NCI-H2227 treated with DMSO at 0.1 percent for 48 hours (cell line): ENCODE measurements around the gene ADRA1B.
"Not testable (repeated sequence)": the region's sequence is repeated elsewhere in the genome, so short reads cannot be mapped to it uniquely, and the experiment has no call there.

Experiments
- DNase-seq: peaks from one replicate; lab custom pipeline; 2025; lab: John Stamatoyannopoulos, UW

Gene ADRA1B

DNA sequence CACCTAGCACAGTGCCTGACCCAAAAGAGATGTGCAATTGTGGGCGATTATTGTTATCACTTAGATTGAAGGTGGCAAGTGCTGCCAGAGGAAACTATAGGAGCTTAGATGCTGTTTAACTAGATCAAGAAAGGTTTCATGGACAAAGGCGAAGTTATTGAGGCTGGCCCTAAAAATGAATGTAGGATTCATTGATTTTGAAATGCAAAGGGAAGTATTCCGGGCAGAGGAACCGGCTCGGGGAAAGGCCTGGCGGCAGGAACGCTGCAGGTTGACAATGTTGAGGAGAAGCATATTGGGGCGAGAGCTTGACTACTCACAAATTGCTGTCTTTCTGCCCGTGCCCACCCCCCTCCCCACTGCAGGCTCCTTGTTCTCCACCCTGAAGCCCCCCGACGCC is 55.2 kb downstream of the ADRA1B start:
- DNase-seq: no peak

- DNase-seq: no peak
These were observed 55.7 kb downstream of the ADRA1B start for GRCh38 chr5:159971931-159972461.

- no peak for DNase-seq
These were observed 56.5 kb downstream of the ADRA1B start for GRCh38 chr5:159972538-159973362.

DNA sequence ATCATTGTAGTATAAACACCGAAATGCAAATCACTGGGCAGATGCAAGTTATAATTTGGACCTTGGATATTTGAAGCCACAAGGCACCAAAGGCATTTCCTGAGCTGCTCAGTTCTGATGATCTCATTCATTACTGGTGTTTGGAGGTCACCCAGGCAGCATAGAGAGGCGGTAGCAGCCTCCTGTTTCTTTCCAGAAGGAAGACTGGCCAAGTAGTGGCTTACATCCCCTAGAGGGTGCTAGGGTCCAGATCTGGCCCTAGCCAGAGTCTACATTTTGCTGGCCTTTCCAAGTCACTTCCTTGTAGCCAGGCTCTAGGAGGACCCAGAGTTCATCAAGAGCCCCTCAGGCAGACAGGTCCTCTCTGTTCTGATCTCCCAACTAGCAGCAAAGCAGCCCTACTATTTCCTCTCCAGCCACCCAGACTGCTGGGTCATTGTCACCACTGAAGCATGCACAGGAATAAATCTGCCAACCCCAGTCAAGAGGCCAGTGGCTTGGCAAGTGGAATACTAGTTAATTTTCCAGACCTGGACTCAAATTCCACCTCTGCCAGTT is 59.3 kb downstream of the ADRA1B start:
- no peak for DNase-seq

GRCh38 chr5:159976921-159977320 is 60.6 kb downstream of the ADRA1B start:
- DNase-seq: no peak

GRCh38 chr5:159978358-159978757 is 62.1 kb downstream of the ADRA1B start:
- DNase-seq: no peak

DNA sequence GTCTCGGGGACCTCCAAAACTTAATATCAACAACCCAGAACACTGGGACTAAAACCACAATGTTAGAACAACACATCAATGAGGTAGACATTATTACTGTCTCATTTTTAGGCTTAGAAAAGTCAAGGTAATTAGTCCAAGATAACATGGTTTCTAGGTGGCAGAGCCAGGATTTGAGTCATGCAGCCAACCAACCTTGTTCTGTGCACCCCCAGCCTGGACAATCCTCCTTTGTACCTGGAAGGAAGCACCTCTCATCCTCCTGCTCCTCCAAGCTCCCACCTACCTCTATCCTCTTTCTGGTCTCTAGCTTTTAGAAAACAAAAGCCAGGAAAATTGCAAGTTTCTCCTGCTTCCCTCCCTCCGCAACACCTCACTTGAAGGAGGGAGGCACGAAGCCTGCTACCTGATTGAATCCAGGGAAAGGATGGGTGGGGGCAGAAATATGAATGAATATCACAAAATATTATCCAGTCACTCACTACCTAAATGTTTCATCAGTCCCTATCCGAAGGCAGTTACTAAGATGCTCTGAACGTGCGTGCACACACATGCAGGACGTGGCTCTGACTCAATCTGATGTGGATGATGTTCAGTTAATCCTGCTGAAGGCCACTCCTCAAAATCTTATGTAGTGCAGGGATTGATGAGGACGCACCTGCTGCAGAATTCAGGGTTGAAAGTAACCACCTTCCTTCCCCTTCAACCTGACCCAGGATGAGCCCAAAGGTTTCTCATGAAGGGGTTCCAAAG is 66.3 kb downstream of the ADRA1B start:
- no peak for DNase-seq

DNA sequence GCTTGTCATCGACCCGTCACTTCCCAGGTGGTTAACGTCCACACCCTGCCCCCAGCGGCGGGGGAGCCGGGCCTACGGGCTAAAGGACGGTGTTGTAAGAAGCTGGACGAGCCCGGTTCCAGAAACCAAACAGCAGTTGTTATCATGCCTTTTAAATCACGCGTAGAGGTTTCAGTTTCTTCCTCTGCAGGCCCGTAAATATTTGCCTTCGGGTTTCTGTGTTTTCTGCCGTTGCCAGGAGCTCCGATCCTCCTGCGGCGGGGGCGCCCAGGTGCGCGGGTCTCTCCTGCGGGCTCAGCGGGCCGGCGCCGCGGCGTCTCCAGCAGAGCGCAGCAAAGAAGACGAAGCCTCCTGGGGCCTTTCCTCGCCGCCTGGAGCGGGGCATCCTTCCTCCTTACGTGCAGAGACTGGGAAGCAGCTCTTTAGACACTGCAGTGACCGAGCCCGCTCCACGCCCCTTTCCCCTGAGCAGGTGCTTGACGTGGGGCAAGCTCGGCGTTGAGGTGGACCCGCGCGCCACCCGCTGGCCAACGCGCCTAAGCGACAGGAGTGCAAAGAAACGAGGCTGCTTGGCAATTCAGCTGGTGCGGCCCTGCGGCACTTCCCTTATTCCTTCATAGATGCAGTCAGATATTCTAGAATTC is 70.9 kb downstream of the ADRA1B start:
- peak; percentile 34 for DNase-seq

DNA sequence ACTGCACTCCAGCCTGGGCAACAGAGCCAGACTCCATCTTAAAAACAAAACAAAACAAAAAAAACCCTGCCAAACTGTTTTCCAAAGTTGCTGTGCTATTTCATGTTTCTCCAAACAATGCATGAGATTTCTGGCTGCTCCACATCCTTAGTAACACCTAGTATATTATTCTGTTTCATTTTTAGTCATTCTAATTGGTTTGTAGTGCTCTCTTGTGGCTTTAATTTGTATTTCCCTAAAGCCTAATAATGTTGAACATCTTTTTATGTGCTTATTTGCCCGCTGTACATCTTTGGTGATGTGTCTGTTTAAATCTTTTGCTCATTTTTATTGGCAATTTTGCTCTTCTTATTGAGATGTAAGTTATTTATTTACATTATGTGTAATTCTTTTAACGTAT is 74.2 kb downstream of the ADRA1B start:
- no peak for DNase-seq

GRCh38 chr5:159992566-159992965 is 76.3 kb downstream of the ADRA1B start:
- no peak for DNase-seq

- no peak for DNase-seq
These were observed 76.9 kb downstream of the ADRA1B start for GRCh38 chr5:159993194-159993593.

GRCh38 chr5:159995907-159996306 is 79.6 kb downstream of the ADRA1B start:
- DNase-seq: no peak

DNA sequence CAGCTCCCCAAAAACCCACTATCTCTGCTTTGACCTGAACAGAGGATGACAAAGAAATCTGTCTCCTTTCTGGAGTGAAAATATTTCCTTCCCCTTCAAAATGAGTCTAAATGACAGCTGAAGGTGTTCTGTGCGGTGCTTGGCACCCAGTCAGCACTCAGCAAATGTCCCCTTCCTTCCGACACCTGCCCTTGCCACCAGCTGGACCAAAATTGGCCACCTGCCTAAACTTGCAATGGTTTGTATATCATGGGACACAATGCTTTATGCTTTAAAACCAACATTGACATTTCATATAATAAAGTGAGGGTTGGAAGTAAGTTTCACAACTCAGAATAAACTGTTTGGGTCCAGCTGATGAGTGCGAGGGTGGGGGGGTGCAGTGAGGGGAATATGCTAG is 85.2 kb downstream of the ADRA1B start:
- DNase-seq: no peak

DNA sequence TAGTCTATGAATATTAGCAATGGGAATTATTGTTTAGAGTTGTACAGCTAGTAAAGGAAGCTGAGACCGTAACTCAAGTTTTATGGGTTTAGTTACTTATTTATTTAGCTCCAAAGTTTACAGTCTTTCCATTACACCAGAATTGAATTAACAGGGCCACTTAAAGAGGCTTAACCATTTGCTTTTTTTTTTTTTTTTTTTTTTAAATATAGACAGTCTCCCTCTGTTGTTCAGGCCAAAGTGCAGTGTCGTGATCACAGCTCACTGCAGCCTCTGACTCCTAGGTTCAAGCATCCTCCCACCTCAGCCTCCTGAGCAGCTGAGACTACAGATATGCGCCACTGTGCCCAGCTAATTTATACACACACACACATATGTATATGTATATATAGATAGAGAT is 91.2 kb downstream of the ADRA1B start:
- DNase-seq: no peak

DNA sequence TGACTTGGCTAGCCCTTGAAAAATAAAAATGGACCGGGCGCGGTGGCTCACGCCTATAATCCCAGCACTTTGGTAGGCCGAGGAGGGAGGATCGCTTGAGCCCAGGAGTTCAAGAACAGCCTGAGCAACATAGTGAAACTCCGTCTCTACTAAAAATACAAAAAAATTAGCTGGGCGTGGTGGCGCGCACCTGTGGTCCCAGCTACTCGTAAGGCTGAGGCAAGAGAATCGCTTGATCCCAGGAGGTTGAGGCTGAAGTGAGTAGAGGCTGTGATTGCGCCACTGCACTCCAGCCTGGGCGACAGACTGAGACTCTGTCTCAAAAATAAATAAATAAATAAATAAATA is 92.2 kb downstream of the ADRA1B start:
- not testable (repeated sequence) for DNase-seq

GRCh38 chr5:160008877-160009590 is 92.8 kb downstream of the ADRA1B start, which contains the start of gene TTC1:
TTC1 (plus strand) TSS chr5:160009139; CDS start chr5:160010529, 1,390 bp downstream.
- peak; percentile 95 for DNase-seq

DNA sequence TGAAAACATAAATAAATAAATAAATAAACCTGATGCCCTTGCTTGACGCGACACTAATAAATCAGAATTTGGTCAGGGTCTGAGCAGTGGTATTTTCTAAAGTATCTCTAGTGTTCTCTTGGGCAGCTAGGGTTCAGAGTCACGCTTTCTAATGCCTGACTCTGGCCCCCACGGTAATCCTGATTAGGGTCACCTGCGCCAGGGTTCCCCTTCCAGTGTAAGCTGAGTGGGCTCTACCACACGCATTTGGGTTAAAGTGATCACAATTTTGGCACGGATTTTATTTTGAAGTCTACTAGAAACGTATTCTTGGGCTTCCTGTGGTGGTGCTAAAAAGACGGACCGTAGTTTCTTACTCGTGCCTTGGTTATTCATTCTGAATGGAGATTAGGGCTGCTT is 93.3 kb downstream of the ADRA1B start:
- no peak for DNase-seq

DNA sequence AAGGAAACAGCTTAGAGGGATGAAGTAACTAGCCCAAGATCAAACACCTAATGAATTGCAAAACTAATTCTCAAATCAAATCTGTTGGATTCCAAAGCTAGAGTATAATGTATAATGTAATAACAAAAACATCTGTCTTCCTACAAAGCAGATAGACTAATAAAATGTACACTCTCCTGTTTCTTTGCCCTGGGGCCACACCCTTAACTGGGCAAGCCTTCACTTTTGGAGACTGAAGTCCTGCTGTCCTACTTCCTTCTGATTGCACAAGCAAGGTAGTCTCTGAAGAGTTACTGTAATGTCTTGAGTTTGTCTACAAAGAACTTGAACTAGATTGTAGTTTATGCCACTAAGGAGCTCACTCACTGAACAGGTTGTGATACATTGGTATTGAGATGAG is 95.2 kb downstream of the ADRA1B start:
- DNase-seq: no peak

DNA sequence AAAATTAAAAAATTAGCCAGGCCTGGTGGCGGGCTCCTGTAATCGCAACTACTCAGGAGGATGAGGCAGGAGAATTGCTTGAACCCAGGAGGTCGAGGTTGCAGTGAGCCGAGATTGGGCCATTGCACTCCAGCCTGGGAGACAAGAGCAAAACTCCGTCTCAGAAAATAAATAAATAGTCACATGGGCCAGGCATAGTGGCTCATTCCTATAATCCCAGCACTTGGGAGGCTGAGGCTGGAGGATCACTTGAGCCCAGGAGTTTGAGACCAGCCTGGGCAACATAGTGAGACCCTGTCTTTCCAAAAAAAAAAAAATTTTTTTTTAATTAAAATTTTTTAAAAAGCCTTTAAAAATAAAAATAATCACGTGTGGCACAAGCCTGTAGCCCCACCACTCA is 97.9 kb downstream of the ADRA1B start:
- DNase-seq: not testable (repeated sequence)

- DNase-seq: no peak
These were observed 102.8 kb downstream of the ADRA1B start for GRCh38 chr5:160018945-160019625.

GRCh38 chr5:160020266-160020770 is 104.0 kb downstream of the ADRA1B start:
- DNase-seq: no peak
